CD4-positive, alpha-beta T cell treated with Interleukin-15 for 4 hours (primary cell): Measurements from ENCODE around the gene CD80.
A peak's percentile ranks its signal among the peaks of the same experiment; 100 is the strongest.
"Not testable (repeated sequence)": the region's sequence is repeated elsewhere in the genome, so short reads cannot be mapped to it uniquely, and the experiment has no call there.

Experiments used
- DNase-seq: peaks from one replicate; pipeline ENCODE4 v3.0.0-alpha.2; 2020; ENCODE audit warnings: low spot score

The CD80 gene

GRCh38 chr3:119559441-119559963 lies at the start of gene CD80:
Gene CD80 (minus strand): TSS chr3:119559614. CDS start chr3:119557728, 1,886 bp downstream.
- peak; percentile 70 for DNase-seq

GRCh38 chr3:119608405-119609000 lies 49.1 kb upstream of the CD80 start:
- DNase-seq: no peak

- no peak for DNase-seq
Observed at GRCh38 chr3:119604878-119605277, 45.5 kb upstream of the CD80 start.

DNA sequence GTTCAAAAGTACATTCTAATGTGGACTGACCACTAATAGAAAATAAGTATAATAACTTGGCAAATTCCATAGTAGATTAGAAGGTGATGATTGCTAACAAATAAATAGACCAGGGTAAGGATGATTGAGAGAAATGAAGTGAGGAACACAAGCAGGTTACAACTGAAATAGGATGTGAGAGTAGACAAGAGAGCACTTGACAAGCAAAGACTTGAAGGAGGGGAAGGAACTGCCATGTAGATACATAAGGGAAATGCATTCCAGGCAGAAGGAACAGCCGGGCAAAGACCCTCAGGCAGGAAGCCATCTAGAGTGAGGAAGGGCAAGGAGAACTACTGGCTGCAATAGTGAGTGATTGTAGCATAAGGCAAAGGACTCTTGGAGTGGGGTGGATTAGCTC lies 43.3 kb upstream of the CD80 start:
- no peak for DNase-seq

DNA sequence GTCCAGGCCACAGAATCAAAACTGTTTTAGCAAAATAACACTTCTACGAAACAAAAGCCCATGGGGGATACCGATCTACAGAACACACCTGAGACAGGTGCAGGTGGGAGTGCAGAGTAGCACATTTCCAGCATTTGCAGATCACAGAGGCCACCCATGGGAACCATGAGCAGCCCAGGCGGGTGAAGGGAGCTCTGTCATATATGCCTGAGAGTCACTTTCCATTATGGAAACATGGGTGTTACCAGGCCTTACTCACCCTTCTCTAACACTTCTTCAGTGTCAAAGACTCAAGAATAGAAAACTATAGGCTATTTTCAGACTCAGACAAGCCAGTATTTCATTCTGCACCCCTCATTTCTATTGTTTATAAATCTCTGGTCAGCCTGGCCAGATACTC lies 41.7 kb upstream of the CD80 start:
- no peak for DNase-seq

DNA sequence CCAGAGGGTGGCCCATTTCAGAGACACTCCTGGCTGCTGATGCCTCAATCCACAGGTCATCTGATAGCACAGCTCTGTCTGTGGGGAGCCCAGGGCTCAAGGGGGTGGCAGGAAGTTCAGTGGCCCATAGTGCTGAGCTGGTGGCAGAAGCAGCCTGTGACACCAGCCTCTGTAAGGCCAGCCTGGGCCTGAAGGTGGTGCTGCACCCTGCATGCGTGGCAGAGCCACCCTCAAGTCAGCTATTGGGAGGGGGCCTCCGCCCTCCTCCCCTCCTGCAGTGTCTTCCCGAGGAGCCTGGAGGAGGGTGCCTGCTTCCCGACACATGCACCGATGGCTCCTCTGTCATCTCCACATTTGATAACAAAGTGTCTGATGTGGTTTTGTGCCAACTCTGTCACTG lies 41.3 kb upstream of the CD80 start:
- no peak for DNase-seq

GRCh38 chr3:119599558-119600174 lies 40.3 kb upstream of the CD80 start:
- DNase-seq: no peak

DNA sequence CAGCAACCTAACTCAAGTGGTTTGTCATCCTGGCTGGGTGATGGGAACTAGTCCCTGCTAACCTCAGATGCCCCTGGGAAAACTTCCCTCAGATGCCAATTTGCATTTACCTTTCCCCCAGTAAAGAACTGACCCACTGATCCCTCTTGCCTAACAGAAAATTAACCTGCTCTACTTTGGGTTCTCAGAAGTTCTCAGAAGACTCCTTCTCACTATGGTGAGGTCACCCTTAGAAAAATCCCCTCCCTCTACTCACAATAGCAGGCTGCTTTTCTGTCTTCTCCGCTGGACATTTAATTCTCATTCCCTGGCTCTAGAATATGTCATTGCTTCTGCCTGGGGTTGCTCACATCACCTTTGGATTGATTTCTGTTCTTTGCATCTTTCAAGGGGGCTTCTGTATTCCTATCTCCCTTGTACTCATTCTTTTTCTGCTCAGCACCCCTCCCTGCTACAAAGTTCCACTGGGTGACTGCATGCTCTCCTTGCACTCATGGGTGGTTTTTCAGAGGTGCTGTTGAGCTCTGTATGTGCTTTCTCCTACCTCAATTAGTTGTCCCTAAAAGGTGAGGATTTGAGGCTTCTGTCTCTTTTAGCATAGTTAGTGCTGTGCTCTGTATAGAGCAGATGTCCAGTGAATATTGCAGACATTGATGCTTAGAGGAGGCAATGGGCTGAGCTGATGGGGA lies 39.1 kb upstream of the CD80 start:
- no peak for DNase-seq

DNA sequence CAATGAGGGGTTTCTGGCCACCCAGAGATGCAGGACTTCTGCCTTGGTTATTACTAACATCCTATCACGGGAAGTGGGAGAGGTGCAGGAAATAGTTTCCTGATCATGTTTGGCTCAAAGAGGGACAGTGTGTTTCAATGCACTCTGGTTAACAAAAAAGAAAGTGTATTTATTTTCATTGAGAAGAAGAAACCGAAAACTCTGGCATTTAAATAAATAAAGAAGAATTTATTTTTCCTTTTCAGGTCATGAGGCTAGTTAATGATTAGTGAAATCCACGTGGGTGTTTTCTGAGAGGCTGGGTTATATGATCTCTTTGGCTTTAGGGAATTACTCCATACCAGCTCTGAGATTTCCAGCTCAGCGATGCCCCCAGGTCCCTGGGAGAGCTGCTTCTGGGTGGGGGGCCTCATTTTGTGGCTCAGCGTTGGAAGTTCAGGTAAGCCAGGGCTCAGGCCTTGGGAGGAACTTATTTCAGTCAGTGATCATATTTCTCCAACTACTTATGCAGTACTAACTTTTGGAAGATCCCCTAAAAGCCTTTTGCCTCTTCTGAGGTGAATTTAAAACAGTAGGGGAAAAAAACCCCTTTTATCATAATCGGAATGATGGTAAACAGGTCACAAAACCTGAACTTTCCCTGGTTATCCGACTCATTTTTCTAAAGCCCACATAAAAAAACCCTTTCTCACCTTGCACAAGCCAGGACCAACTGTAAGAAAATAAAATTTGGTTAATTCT lies 38.3 kb upstream of the CD80 start, which contains the start of gene PLA1A:
TSS of gene PLA1A (plus strand) at position 338 of the 741 bp plus-strand sequence. CDS start at position 367, 29 bp downstream.
- DNase-seq: no peak

GRCh38 chr3:119596398-119596797 lies 37.0 kb upstream of the CD80 start:
- no peak for DNase-seq

DNA sequence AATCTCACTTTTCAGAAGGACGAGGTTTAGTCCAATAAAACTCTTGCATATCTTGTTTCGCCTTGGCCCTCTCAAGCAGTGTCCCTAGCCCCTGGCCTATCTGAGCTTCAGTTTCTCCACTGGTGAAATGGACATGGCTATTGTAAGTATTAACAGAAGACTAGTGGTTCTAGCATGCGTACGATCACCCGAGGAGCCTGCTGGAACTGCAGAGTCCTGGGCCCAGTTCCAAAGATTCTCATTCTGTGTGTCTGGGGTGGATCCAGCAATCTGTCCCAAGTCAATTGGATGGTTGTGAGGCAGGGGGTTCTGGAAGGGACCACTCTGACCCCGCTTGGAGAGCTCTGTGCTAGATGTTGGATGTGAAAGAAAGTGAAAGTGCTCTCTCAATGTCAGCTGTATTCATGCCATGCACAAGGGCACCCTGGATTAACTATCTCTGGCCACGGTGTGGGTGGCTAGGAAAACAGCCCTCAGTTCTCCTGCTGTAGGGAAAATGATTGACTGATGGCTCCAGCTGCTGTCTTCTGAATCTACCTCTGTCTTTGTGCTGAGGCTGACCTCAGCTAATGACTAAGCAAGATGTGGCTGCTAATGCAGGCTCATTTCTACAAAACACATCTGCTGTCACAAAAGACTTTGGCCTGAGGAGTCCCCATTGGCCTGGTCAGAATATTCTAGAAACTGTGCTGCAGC lies 36.4 kb upstream of the CD80 start:
- DNase-seq: no peak

DNA sequence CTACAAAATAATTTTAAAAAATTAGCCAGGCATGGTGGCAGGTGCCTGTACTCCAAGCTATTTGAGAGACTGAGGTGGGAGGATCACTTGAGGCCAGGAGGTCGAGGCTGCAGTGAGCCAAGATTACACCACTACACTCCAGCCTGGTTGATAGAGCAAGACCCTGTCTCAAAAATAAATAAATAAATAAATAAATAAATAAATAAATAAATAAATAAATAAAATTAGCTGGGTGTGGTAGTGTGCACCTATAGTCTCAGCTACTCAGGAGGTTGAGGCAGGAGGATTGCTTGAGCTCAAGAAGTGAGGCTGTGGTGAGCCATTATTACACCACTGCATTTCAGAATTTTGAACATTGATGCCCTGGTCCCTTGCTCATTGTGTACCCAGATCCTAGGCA lies 35.5 kb upstream of the CD80 start:
- not testable (repeated sequence) for DNase-seq

GRCh38 chr3:119594066-119594465 lies 34.7 kb upstream of the CD80 start:
- no peak for DNase-seq

DNA sequence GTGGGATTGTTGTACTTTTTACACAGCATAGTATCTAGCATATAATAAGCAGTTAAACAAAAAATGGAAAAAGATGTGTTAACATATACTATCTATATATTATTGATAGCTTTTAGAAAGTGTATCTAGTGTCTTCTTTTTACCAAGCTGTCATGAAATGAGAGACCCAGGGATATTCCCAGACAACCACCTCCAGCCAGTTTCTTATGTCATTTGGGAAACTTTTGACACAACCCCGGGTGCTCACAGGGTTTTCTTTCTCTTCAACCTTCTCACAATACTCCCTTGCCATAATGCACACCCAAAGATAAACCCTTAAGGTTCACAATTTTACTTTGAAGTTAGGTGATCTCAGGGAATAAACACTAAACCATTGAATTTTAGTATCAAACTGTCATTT lies 33.4 kb upstream of the CD80 start:
- no peak for DNase-seq

- DNase-seq: no peak
Observed at GRCh38 chr3:119590706-119591105, 31.3 kb upstream of the CD80 start.

DNA sequence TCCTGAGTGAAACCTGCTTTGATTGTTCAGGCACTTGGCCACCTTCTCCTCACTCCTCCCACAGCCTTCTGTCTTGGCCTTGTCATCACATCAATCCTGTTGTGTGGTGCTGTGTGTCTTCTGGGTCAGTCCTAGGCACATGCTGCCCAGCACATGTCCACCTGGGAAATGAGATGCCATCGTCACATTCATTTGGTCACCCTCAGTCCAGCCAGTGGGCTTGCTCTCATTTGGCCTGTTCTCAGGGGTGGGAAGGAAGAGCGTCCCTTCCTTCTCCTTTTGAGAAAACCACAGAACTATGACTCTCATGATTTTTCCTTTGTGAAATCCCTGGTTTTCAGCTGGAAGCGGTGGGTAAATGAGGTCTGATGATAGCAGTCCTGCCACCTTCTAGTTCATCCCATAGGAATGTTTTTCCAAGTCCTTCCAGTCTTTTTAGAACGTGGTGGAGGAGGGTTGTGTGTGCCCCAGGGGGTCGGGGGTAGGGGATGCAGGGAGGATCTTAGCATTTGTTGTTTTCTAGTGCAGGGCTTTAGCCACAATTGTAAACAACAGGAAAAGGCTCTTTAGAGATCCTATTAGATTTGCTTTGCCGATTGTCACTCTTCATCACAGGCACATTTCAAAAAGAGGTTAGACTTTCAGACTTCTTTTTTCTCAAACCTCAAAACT lies 29.8 kb upstream of the CD80 start:
- DNase-seq: no peak

DNA sequence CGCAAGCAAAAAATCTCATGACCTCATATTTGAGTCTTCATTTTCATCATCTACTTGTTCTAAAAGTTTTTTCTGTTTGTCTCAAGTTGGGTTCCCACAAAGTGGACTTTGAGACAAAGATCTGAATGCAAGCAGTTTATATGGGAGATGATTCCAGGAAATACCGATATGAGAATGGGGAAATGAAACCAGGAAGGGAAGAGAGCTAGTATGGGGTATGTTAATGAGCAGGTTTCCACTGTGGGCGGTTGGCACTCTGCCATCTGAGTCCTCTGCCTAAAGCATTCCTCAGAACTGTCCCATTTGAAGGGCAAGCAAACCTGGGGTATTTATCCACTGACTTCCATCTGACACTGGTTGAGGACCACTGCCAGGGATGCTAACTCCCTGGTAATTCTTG lies 28.7 kb upstream of the CD80 start:
- DNase-seq: no peak

- DNase-seq: no peak
Observed at GRCh38 chr3:119586733-119587172, 27.3 kb upstream of the CD80 start.

GRCh38 chr3:119585856-119586570 lies 26.6 kb upstream of the CD80 start:
- no peak for DNase-seq

DNA sequence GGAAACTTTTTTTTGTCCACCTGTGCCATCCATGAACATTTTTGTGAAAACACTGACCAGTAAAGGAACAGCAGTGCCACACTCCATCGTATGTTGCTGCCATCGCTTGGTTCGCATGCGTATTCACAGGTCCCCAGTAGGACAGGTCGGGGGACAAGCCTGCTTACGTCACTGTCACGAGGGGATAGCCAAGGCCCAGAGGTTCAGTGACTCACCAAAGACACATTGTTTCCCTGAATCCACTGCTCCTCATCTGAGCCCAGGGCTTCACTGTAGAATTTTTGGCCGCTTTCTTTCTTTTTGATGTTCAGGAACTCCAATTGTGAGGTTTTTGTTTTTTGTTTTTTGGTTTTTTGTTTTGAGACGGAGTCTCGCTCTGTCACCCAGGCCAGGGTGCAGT lies 25.8 kb upstream of the CD80 start:
- no peak for DNase-seq

GRCh38 chr3:119582178-119582577 lies 22.8 kb upstream of the CD80 start:
- DNase-seq: peak; percentile 16
